ENCODE data around the gene GSAP. TPM values are rescaled to one million over a fixed set of nuclear protein-coding genes. Genes with fewer than 3 reads are reported as not detected.

The GSAP gene
- total and polyA plus RNA-seq, 9 of the 15 experiments (the other 6 are each of a cell fraction or from before 2014, with no cell fraction given): 0.13 TPM; not detected in 8

- TF ChIP-seq SMARCA5 (IDR thresholded peaks at IDR 0.05): no peak
- TF ChIP-seq JUN (IDR thresholded peaks at IDR 0.05; ENCODE audit: borderline replicate concordance, low read depth, low read length): no peak
- no peak for TF ChIP-seq JUN (CRISPR knock-in tag; IDR thresholded peaks at IDR 0.05; ENCODE audit: borderline replicate concordance)
- no peak for TF ChIP-seq CEBPZ (IDR thresholded peaks at IDR 0.05; ENCODE audit: borderline replicate concordance, low read depth, low read length)
- TF ChIP-seq SMARCE1 (IDR thresholded peaks at IDR 0.05): no peak
- no peak for TF ChIP-seq TSC22D4 (tag; IDR thresholded peaks at IDR 0.05)
- no peak for TF ChIP-seq TBP (optimal IDR thresholded peaks at IDR 0.05; ENCODE audit: low read depth, low read length)
- TF ChIP-seq RFX7 (CRISPR knock-in tag; IDR thresholded peaks at IDR 0.05): no peak
- no peak for TF ChIP-seq ZNF785 (CRISPR knock-in tag; IDR thresholded peaks at IDR 0.05)
- TF ChIP-seq SRSF3 (IDR thresholded peaks at IDR 0.05; ENCODE audit: insufficient read depth, low read length): no peak
- no peak for TF ChIP-seq SAFB (IDR thresholded peaks at IDR 0.05; ENCODE audit: borderline replicate concordance, low read depth, low read length)
- TF ChIP-seq ZNF140 (CRISPR knock-in tag; IDR thresholded peaks at IDR 0.05): no peak
- no peak for TF ChIP-seq ESRRB (CRISPR knock-in tag; IDR thresholded peaks at IDR 0.05; ENCODE audit: borderline replicate concordance)
- no peak for TF ChIP-seq ARNT (IDR thresholded peaks at IDR 0.05)
Observed at GRCh38 chr7:77308792-77309191, 107.4 kb downstream of the GSAP start (continued).
